Measurements from ENCODE around the gene RASAL2.

GRCh38 chr1:178275049-178275448, 181.1 kb downstream of the RASAL2 start:
- TF ChIP-seq CTCF (IDR thresholded peaks at IDR 0.05), result no peak
- no peak for TF ChIP-seq POLR2A (IDR thresholded peaks at IDR 0.05)
